Neural cell (in vitro differentiated cells): Measurements from ENCODE around the gene ZNF560. TPM values are rescaled to one million over a fixed set of nuclear protein-coding genes. Genes with fewer than 3 reads are reported as not detected.

Source experiments
- H2AFZ ChIP-seq: fragments of 200-600, 300-800 bp; sonication (generic), shearing (Covaris generic); 2 replicates; pipeline ENCODE4 v1.6.0; 2014; ENCODE audit warnings: low read depth, mild to moderate bottlenecking, antibody characterized with exemption, low read length, moderate library complexity
- H3F3A ChIP-seq: fragments of 200-600 bp; shearing (Covaris generic); 2 replicates; pipeline ENCODE4 v1.6.1; 2016; ENCODE audit warnings: mild to moderate bottlenecking, moderate library complexity, mixed read lengths, antibody characterized with exemption, low read length; ENCODE audit not compliant: insufficient read depth, poor library complexity, severe bottlenecking
- H3K27ac ChIP-seq: fragments of 200-600, 300-800 bp; sonication (generic), shearing (Covaris generic); 2 replicates; pipeline ENCODE4 v1.5.1; 2014; ENCODE audit warnings: mild to moderate bottlenecking, low read length, moderate library complexity
- H3K27me3 ChIP-seq: fragments of 300-800, 200-600 bp; sonication (generic), shearing (Covaris generic); 2 replicates; pipeline ENCODE4 v1.6.0; 2014; ENCODE audit warnings: mild to moderate bottlenecking, low read depth, low read length, moderate library complexity; ENCODE audit not compliant: insufficient read depth
- H3K36me3 ChIP-seq: fragments of 300-800, 200-600 bp; sonication (generic), shearing (Covaris generic); 2 replicates; pipeline ENCODE4 v1.5.1; 2014; ENCODE audit warnings: mild to moderate bottlenecking, antibody characterized with exemption, low read length, moderate library complexity; ENCODE audit not compliant: insufficient read depth
- H3K4me2 ChIP-seq: fragments of 300-800, 200-600 bp; sonication (generic), shearing (Covaris generic); 2 replicates; pipeline ENCODE4 v1.6.0; 2014; ENCODE audit warnings: mild to moderate bottlenecking, low read length
- H3K4me3 ChIP-seq: fragments of 300-800, 200-600 bp; sonication (generic), shearing (Covaris generic); 2 replicates; pipeline ENCODE4 v1.5.1; 2014; ENCODE audit warnings: mild to moderate bottlenecking, low read length, moderate library complexity
- H3K79me2 ChIP-seq: fragments of 200-600 bp; shearing (Covaris generic); replicated peaks from 2 replicates; pipeline ENCODE4 v1.6.0; 2014; ENCODE audit warnings: mild to moderate bottlenecking, low read length, moderate library complexity; ENCODE audit not compliant: insufficient read depth
- H3K9ac ChIP-seq: fragments of 300-800, 200-600 bp; sonication (generic), shearing (Covaris generic); 2 replicates; pipeline ENCODE4 v1.6.1; 2016; ENCODE audit warnings: mild to moderate bottlenecking, low read length, mixed read lengths
- H3K9me2 ChIP-seq: fragments of 200-600 bp; shearing (Covaris generic); 2 replicates; pipeline ENCODE4 v1.6.1; 2016; ENCODE audit warnings: mild to moderate bottlenecking, low read length, mixed read lengths; ENCODE audit not compliant: insufficient read depth
- H3K9me3 ChIP-seq: fragments of 200-600, 300-800 bp; sonication (generic), shearing (Covaris generic); 2 replicates; pipeline ENCODE4 v1.6.1; 2016; ENCODE audit warnings: mild to moderate bottlenecking, mixed run types, low read length, moderate library complexity, mixed read lengths
- H4K20me1 ChIP-seq: fragments of 200-600 bp; shearing (Covaris generic); 2 replicates; pipeline ENCODE4 v1.6.1; 2016; ENCODE audit warnings: mild to moderate bottlenecking, mixed run types; ENCODE audit not compliant: insufficient read depth
- CTCF ChIP-seq: fragments of 450-650 bp; IDR thresholded peaks from 2 replicates; pipeline ENCODE4 v1.5.1; 2014; ENCODE audit warnings: antibody characterized with exemption, mild to moderate bottlenecking, moderate library complexity; ENCODE audit not compliant: poor library complexity, severe bottlenecking
- EP300 ChIP-seq: fragments of 450-650 bp; conservative IDR thresholded peaks from 2 replicates; pipeline ENCODE4 v1.6.1; 2014; ENCODE audit warnings: antibody characterized with exemption, mild to moderate bottlenecking, moderate library complexity; ENCODE audit not compliant: poor library complexity, severe bottlenecking
- EZH2 ChIP-seq: fragments of 200-600, 300-800 bp; shearing (Covaris generic), sonication (generic); IDR thresholded peaks from 2 replicates; pipeline ENCODE4 v1.6.1; 2014; ENCODE audit warnings: antibody characterized with exemption, low read length, borderline replicate concordance, mild to moderate bottlenecking; ENCODE audit not compliant: insufficient read depth, poor library complexity, severe bottlenecking
- MXI1 ChIP-seq: fragments of 450-650 bp; conservative IDR thresholded peaks from 2 replicates; pipeline ENCODE4 v1.6.1; 2014; ENCODE audit warnings: antibody characterized with exemption, mild to moderate bottlenecking; ENCODE audit not compliant: poor library complexity, severe bottlenecking
- POLR2AphosphoS5 ChIP-seq: IDR thresholded peaks from 2 replicates; pipeline ENCODE4 v1.6.1; 2012
- RAD21 ChIP-seq: fragments of 450-650 bp; conservative IDR thresholded peaks from 2 replicates; pipeline ENCODE4 v1.6.1; 2014; ENCODE audit warnings: antibody characterized with exemption, mild to moderate bottlenecking, moderate library complexity
- REST ChIP-seq: IDR thresholded peaks from 2 replicates; pipeline ENCODE4 v1.6.1; 2012; ENCODE audit warnings: borderline replicate concordance
- SMC3 ChIP-seq: fragments of 450-650 bp; conservative IDR thresholded peaks from 2 replicates; pipeline ENCODE4 v1.6.1; 2014; ENCODE audit warnings: antibody characterized with exemption, mild to moderate bottlenecking, moderate library complexity; ENCODE audit not compliant: poor library complexity
- TAF1 ChIP-seq: IDR thresholded peaks from 2 replicates; pipeline ENCODE4 v1.6.1; 2012; ENCODE audit warnings: low read depth
- polyA plus RNA-seq: library from polyadenylated mRNA; depleted of rRNA; stranded (reverse); fragments of >200 nt; gene quantifications from 2 replicates; pipeline ENCODE4 v1.2.3, GENCODE V29; 2014

Gene ZNF560
- polyA plus RNA-seq, 1 donor from 2014 or later, result 0.61 TPM

- no peaks in the 10 kb centered on the region for H3K27me3 ChIP-seq
- no peak overlapping the region for H3K4me2 ChIP-seq
- no peak overlapping the region for H3K4me3 ChIP-seq
- no peak for TF ChIP-seq MXI1
- no peak for TF ChIP-seq TAF1
- H3K27ac ChIP-seq, result no peak overlapping the region
- H3F3A ChIP-seq, result no peaks in the 10 kb centered on the region
- H2AFZ ChIP-seq, result no peak overlapping the region
- no peaks in the 10 kb centered on the region for H3K79me2 ChIP-seq
- peaks cover 28% of the 10 kb centered on the region for H3K9me3 ChIP-seq
- no peaks in the 10 kb centered on the region for H3K9me2 ChIP-seq
- no peak overlapping the region for H3K9ac ChIP-seq
- no peaks in the 10 kb centered on the region for H4K20me1 ChIP-seq
- H3K36me3 ChIP-seq, result no peaks in the 10 kb centered on the region
Measured at GRCh38 chr19:9456018-9456689, 42.3 kb downstream of the ZNF560 start.

GRCh38 chr19:9453953-9454352 lies 44.5 kb downstream of the ZNF560 start:
- Histone ChIP-seq H3K4me3 (no peak overlapping the region), H3K9ac (no peak overlapping the region), H4K20me1 (no peaks in the 10 kb centered on the region), H3K9me3 (peaks cover 42% of the 10 kb centered on the region), H3K9me2 (no peaks in the 10 kb centered on the region), H3F3A (no peaks in the 10 kb centered on the region), H3K27me3 (no peaks in the 10 kb centered on the region), H3K27ac (no peak overlapping the region), H3K36me3 (no peaks in the 10 kb centered on the region), H3K4me2 (no peak overlapping the region), H3K79me2 (no peaks in the 10 kb centered on the region), H2AFZ (no peak overlapping the region)
- no peak for TF ChIP-seq CTCF
- no peak for TF ChIP-seq POLR2AphosphoS5
- TF ChIP-seq RAD21, result no peak
- TF ChIP-seq TAF1, result no peak

GRCh38 chr19:9445037-9445436 lies 53.4 kb downstream of the ZNF560 start:
- H3K27me3 ChIP-seq, result no peaks in the 10 kb centered on the region
- no peak overlapping the region for H3K4me2 ChIP-seq
- no peak overlapping the region for H3K4me3 ChIP-seq
- no peaks in the 10 kb centered on the region for H3F3A ChIP-seq
- H4K20me1 ChIP-seq, result no peaks in the 10 kb centered on the region
- no peak overlapping the region for H2AFZ ChIP-seq
- H3K9me3 ChIP-seq, result peaks cover 27% of the 10 kb centered on the region
- H3K79me2 ChIP-seq, result no peaks in the 10 kb centered on the region
- H3K36me3 ChIP-seq, result no peaks in the 10 kb centered on the region
- TF ChIP-seq EZH2, result no peak
- TF ChIP-seq CTCF, result no peak
- no peak for TF ChIP-seq MXI1
- no peak for TF ChIP-seq EP300
- no peak for TF ChIP-seq REST
- no peak for TF ChIP-seq TAF1
- TF ChIP-seq RAD21, result no peak
- no peak for TF ChIP-seq SMC3
- TF ChIP-seq POLR2AphosphoS5, result no peak
- H3K9ac ChIP-seq, result no peak overlapping the region
- no peaks in the 10 kb centered on the region for H3K9me2 ChIP-seq
- H3K27ac ChIP-seq, result no peak overlapping the region
